ENCODE measurements around the gene SLC4A3.

The SLC4A3 gene, protein sequence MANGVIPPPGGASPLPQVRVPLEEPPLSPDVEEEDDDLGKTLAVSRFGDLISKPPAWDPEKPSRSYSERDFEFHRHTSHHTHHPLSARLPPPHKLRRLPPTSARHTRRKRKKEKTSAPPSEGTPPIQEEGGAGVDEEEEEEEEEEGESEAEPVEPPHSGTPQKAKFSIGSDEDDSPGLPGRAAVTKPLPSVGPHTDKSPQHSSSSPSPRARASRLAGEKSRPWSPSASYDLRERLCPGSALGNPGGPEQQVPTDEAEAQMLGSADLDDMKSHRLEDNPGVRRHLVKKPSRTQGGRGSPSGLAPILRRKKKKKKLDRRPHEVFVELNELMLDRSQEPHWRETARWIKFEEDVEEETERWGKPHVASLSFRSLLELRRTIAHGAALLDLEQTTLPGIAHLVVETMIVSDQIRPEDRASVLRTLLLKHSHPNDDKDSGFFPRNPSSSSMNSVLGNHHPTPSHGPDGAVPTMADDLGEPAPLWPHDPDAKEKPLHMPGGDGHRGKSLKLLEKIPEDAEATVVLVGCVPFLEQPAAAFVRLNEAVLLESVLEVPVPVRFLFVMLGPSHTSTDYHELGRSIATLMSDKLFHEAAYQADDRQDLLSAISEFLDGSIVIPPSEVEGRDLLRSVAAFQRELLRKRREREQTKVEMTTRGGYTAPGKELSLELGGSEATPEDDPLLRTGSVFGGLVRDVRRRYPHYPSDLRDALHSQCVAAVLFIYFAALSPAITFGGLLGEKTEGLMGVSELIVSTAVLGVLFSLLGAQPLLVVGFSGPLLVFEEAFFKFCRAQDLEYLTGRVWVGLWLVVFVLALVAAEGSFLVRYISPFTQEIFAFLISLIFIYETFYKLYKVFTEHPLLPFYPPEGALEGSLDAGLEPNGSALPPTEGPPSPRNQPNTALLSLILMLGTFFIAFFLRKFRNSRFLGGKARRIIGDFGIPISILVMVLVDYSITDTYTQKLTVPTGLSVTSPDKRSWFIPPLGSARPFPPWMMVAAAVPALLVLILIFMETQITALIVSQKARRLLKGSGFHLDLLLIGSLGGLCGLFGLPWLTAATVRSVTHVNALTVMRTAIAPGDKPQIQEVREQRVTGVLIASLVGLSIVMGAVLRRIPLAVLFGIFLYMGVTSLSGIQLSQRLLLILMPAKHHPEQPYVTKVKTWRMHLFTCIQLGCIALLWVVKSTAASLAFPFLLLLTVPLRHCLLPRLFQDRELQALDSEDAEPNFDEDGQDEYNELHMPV

DNA sequence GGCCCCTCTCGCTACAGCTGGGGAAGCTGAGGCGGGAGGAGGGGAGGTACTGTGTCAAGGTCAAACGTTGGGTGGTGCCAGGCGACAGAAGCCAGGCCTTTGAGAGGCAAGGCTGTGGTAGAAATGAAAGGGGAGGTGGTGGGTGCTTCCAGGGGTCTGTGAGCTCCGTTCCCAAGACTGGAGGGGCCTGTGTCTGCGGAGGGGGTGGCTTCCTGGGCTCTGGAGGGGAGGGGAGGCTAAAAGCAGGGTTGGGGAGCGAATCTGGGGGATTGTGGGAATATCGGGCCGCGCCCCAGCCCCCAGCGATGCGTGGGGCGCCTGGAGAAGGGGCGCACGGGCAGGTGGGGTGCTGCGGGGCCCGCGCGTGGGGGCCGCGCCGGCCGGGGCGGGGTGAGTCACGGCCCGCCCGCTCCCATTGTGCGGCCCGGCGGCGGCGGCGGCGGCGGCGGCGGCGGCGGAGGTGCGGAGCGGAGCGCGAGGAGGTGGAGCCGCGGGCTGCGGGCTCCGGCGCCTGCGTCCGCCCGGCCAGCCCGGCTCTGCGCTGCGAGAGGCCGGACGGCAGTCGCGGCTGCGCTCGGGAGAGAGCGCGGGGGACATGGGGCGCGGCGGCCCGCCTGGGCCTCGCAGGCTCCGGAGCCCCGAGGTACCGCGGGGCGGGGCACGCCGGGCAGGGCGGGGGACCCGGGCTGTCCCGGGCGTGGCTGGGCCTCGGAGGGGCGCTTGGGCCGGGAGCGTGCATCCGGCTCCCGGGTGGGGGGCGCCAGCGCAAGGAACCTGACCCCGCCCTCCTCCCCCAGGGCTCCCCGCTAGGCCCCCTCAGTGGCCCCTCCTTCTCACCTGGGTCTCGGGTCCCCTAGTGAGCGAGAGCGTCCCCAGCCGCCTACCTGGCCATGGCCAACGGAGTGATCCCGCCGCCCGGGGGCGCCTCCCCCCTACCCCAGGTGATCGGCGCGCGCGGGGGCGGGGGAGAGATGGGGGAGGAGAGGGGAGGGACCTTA lies at the start of gene SLC4A3:
Gene SLC4A3, plus strand, starts transcription at position 528 of the 998 bp plus-strand sequence. Its CDS starts 363 bp downstream, at position 891.
- H3K4me1 Mint-ChIP-seq: peaks cover 5% of the 10 kb centered on the region
- no peaks in the 10 kb centered on the region for H3K9me3 Mint-ChIP-seq
- H3K36me3 Mint-ChIP-seq: no peaks in the 10 kb centered on the region
- H3K27ac Mint-ChIP-seq: no peak within 1 kb of the TSS
- CTCF ChIA-PET: no interaction called here
- peaks cover 71% of the 10 kb centered on the region for H3K27me3 Mint-ChIP-seq
- peak; percentile 29 for DNase-seq
- peak within 1 kb of the TSS; percentile 66 for H3K4me3 Mint-ChIP-seq

DNA sequence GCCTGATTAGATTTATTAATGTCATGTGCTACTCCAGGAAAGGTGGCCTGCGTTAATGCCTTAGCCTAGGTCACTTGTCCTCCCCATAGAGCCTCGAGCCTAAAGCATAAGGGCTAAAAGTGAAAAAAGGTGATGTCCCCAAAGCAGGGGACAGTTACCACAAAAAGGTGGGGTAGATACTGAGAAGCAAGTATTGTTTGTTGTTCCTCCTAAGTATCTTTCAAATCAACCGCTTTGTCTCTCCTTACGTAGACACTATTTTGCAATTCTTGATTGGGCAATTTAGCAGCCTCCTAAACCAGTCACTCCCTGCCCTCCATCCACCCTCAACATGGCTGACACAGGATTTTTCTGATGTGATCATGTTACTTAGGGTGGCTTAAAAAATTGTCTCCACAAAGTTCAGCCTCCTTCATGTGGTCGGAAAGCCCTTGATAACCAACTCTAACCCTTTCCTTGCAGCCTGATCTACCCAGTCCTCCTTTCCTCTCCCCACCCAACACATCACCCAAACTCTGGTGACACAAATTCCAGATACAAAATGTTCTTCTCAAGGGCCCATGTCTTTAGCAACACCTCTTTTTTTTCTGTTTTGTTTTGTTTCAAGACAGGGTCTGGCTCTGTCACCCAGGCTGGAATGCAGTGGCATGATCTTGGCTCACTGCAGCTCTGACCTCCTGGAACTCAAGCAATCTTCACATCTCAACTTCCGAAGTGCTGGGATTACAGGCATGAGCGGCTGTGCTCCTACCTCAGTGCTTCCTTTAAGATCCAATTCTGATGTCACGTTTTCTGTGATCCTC lies 48.4 kb upstream of the SLC4A3 start:
- CTCF ChIA-PET: no interaction called here
- H3K4me3 Mint-ChIP-seq: no peak overlapping the region

DNA sequence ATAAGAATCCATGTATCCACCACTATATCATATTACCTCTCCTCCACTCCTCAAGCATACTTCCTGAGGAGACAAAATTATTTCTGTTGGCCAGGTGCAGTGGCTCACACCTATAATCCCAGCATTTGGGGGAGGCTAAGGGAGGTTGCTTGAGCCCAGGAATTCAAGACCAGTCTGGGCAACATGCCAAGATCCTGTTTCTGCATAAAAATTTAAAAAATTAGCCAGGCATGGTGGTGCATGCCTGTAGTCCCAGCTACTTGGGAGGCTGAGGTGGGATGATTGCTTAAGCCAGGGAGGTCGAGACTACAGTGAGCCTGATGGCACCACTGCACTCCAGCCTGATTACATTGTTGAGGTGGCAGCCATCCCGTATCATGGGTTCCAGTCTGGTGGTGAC lies 46.1 kb upstream of the SLC4A3 start:
- H3K27me3 Mint-ChIP-seq: peaks cover 27% of the 10 kb centered on the region

More for the DNA sequence above, 48.4 kb upstream of the SLC4A3 start:
- DNase-seq: no peak
- H3K4me1 Mint-ChIP-seq: no peaks in the 10 kb centered on the region
- H3K36me3 Mint-ChIP-seq: no peaks in the 10 kb centered on the region
- H3K9me3 Mint-ChIP-seq: no peaks in the 10 kb centered on the region
- H3K27ac Mint-ChIP-seq: no peak overlapping the region
- peaks cover 46% of the 10 kb centered on the region for H3K27me3 Mint-ChIP-seq

DNA sequence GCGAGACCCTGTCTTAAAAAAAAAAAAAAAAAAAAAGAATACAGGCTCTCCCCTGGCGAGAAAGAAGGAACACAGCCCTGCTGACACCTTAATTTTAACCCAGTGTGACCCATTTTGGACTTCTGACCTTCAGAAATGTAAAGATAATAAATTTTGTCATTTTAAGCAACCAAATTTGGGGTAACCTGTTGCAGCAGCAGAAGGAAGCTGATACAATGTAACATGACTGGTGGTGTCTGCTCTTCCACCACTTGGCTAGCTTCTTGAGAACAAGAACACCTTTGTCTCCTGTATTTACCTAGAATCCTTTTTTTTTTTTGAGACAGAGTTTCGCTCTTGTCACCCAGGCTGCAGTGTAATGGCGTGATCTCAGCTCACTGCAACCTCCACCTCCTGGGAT lies 36.3 kb upstream of the SLC4A3 start:
- H3K27me3 Mint-ChIP-seq: peaks cover 15% of the 10 kb centered on the region
- H3K4me3 Mint-ChIP-seq: no peak overlapping the region
- no peaks in the 10 kb centered on the region for H3K4me1 Mint-ChIP-seq
- no peaks in the 10 kb centered on the region for H3K9me3 Mint-ChIP-seq
- CTCF ChIA-PET: interaction anchor here (1.0 to 1.6 kb wide), 2 partner anchors 31 to 120 kb away, joined by 3 to 7 read pairs; no protein-coding TSS in a partner anchor
- no peak overlapping the region for H3K27ac Mint-ChIP-seq
- no peak for DNase-seq
- no peaks in the 10 kb centered on the region for H3K36me3 Mint-ChIP-seq

More for the DNA sequence above, 46.1 kb upstream of the SLC4A3 start:
- CTCF ChIA-PET: no interaction called here
- DNase-seq: no peak
- no peak overlapping the region for H3K27ac Mint-ChIP-seq
- no peaks in the 10 kb centered on the region for H3K4me1 Mint-ChIP-seq
- no peaks in the 10 kb centered on the region for H3K9me3 Mint-ChIP-seq
- H3K4me3 Mint-ChIP-seq: no peak overlapping the region
- H3K36me3 Mint-ChIP-seq: no peaks in the 10 kb centered on the region

DNA sequence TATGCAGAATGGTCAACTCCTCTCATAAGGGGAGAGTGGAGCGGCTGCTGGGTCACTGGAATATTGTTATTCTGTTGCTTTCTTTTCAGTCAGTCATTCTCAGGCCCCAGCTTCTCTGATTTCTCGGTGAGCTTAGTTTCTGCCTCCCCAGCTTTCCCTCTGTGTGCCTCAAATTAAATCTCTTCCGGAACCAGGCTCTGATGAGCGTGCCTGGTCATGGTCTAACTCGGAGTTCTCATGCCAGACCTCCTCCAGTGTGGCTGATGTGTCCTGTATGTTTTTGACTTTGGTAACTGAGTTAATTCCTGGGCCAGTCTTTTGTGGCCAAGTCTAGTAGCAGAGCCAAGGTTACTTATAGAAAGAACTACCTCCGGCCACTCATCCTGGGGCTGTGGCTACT lies 34.7 kb upstream of the SLC4A3 start:
- Mint-ChIP-seq H3K4me3 (no peak overlapping the region), H3K36me3 (no peaks in the 10 kb centered on the region), H3K9me3 (no peaks in the 10 kb centered on the region), H3K27ac (no peak overlapping the region), H3K27me3 (peaks cover 16% of the 10 kb centered on the region), H3K4me1 (peaks cover 13% of the 10 kb centered on the region)
- CTCF ChIA-PET: interaction anchor here (1.3 kb wide), 1 partner anchor 52 kb away, joined by 4 read pairs; no protein-coding TSS in a partner anchor
- no peak for DNase-seq

DNA sequence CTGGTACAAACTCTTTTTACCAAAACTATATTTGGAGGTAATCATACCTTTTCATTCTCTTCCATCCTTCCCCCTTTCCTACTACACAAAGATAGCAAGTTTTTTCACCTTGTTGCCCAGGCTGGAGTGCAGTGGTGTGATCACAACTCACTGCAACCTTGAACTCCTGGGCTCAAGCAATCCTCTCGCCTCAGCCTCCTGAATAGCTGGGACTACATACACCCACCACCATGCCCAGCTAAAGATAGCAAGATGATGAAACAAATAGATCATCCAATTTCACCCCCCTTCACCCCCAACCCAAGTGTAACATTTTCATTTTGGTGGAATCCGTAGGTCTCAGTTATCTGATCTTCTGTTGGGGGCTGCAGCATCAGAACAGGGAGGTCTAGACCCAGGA lies 34.3 kb upstream of the SLC4A3 start:
- CTCF ChIA-PET: interaction anchor here (1.3 kb wide), 1 partner anchor 52 kb away, joined by 4 read pairs; no protein-coding TSS in a partner anchor
- H3K36me3 Mint-ChIP-seq: no peaks in the 10 kb centered on the region
- no peak overlapping the region for H3K27ac Mint-ChIP-seq
- DNase-seq: no peak
- H3K4me3 Mint-ChIP-seq: no peak overlapping the region
- peaks cover 16% of the 10 kb centered on the region for H3K4me1 Mint-ChIP-seq
- H3K9me3 Mint-ChIP-seq: no peaks in the 10 kb centered on the region
- peaks cover 20% of the 10 kb centered on the region for H3K27me3 Mint-ChIP-seq

DNA sequence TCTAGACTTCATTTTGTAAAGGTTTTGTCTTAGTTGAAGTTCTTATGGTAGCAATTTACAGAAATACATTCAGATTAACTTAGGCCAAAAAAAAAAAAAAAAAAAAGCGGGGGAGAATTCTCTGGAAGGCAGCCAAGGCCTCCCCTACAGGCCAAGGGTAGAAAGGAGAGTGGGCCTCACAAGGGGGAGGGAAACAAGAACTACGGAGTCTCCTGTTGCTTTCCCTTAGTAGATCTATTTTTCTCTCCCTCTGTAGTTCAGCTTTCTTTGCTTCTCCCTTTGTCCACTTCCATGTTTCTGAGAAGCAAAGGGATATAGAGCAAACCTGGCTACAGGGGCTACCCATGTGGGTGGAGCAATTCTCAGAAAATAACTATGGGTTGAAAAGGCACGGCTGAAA lies 32.2 kb upstream of the SLC4A3 start:
- peaks cover 20% of the 10 kb centered on the region for H3K27me3 Mint-ChIP-seq
- H3K4me3 Mint-ChIP-seq: no peak overlapping the region
- no peak overlapping the region for H3K27ac Mint-ChIP-seq
- CTCF ChIA-PET: interaction anchor here (1.5 to 1.9 kb wide), 2 partner anchors 35 to 47 kb away, joined by 3 to 5 read pairs; no protein-coding TSS in a partner anchor
- H3K36me3 Mint-ChIP-seq: no peaks in the 10 kb centered on the region
- peaks cover 27% of the 10 kb centered on the region for H3K4me1 Mint-ChIP-seq
- H3K9me3 Mint-ChIP-seq: no peaks in the 10 kb centered on the region
- DNase-seq: no peak

DNA sequence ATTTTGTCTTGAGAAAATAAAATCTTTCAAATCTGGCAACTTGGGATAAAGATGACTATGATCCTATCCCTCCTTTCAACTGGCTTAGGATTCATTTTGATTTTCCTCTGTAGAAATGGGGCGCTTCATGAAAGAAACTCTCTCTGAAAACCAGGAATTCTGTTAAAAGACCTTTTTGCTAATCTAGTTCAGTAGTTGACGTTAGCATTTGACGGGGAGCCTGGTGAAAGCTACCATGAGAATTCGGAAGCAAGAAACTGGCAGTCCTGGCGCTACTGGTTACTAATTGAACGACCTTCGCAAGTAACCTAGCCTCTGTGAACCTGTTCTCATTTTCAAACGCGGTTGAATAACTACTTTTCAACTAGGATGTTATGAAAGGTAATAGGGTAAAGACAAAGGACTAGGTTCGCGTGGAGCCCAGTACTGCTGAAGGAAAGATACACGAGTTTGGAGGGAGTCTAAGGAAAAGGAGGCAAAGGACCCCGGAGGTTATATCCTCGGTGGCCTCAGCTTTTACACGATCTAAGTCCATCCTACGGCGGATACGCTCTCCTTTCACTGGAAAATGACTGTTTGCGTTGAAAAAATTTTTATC lies 30.4 kb upstream of the SLC4A3 start:
- CTCF ChIA-PET: interaction anchor here (2.4 kb wide), 1 partner anchor 56 kb away, joined by 11 read pairs; no protein-coding TSS in a partner anchor
- H3K27me3 Mint-ChIP-seq: peaks cover 20% of the 10 kb centered on the region
- no peak for DNase-seq
- H3K9me3 Mint-ChIP-seq: no peaks in the 10 kb centered on the region
- H3K36me3 Mint-ChIP-seq: peaks cover 9% of the 10 kb centered on the region
- peak overlapping the region; percentile 90 for H3K4me3 Mint-ChIP-seq
- peaks cover 29% of the 10 kb centered on the region for H3K4me1 Mint-ChIP-seq
- H3K27ac Mint-ChIP-seq: peak overlapping the region; percentile 91

DNA sequence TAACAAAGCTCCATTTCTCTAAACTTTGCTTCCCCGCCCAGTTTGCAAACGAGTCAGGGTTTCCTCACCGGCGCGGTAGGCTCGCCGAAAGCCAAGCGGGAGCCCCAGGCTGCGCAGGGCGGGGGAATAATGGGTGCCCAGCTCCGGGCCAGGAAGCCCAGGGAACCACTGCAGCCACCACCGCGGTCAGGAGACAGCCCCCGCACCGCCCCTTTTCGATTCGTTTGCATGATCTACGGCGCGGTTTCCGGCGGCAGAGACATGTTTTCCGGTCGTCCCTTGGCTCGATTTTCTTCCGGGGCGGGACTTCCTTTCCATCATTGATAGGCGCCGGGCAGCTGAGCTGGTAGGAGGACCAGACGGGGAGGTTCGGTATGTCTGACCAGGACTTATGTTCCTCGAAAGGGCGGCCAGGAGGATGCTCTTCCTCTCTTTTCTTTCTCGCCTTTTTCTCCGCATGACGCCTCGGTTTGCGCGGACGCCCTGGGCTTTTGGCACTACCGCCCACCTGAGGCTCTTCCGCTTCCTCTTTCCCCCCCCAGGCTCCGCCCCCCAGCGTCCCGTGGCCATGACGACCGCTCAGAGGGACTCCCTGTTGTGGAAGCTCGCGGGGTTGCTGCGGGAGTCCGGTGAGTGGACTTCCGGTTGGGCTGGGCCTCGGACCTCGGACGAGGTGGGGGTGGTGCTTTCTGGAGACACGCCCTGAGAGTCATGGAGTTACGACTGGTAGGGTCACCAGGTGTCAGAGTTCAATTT lies 29.7 kb upstream of the SLC4A3 start, which contains the start of gene STK11IP:
Gene STK11IP, plus strand, starts transcription at position 306 of the 756 bp plus-strand sequence. Its CDS starts 263 bp downstream, at position 569.
- no peaks in the 10 kb centered on the region for H3K9me3 Mint-ChIP-seq
- H3K4me3 Mint-ChIP-seq: peak within 1 kb of the TSS; percentile 90
- peaks cover 9% of the 10 kb centered on the region for H3K36me3 Mint-ChIP-seq
- H3K27me3 Mint-ChIP-seq: peaks cover 20% of the 10 kb centered on the region
- H3K27ac Mint-ChIP-seq: peak within 1 kb of the TSS; percentile 91
- DNase-seq: peak; percentile 96
- CTCF ChIA-PET: interaction anchor here (2.4 kb wide), 1 partner anchor 57 kb away, joined by 11 read pairs; no protein-coding TSS in a partner anchor
- peaks cover 29% of the 10 kb centered on the region for H3K4me1 Mint-ChIP-seq

DNA sequence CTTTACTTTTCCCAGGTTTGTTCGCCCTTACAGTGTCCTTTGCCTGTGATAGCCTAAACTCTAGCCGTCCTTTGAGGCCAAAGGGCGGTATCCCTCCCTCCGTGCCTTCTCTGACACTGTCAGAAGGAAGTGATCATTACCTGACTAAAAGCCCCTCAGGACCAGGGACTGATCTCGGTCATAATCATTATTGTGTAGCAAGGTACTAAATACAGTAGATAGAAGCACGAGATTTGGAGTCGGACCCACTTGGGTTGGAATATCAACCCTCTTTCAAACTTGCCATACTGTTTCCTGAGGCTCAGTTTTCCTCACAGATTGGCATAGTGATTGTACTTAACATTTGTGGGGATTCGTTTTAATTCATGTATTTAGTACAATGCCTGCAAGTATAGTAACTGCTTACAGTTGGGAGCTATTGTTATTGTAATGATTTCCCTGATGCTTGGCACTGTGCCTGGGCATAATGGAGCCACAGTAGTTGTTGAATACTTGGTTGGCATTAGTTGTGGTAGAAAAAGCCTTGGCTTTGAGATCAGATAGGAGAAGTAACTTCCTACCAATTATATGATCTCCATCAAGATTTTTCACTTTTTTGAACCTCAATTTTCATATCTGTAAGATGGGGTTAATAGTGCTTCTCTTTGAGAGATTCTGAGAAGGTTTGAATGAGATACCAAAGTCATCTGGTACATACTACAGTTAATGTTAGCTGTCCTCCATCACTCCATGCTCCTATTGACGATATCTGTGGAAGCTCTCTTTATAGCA lies 28.9 kb upstream of the SLC4A3 start:
- CTCF ChIA-PET: no interaction called here
- peak overlapping the region; percentile 90 for H3K4me3 Mint-ChIP-seq
- peak overlapping the region; percentile 91 for H3K27ac Mint-ChIP-seq
- peaks cover 9% of the 10 kb centered on the region for H3K36me3 Mint-ChIP-seq
- H3K4me1 Mint-ChIP-seq: peaks cover 29% of the 10 kb centered on the region
- peaks cover 14% of the 10 kb centered on the region for H3K27me3 Mint-ChIP-seq
- H3K9me3 Mint-ChIP-seq: no peaks in the 10 kb centered on the region
- DNase-seq: no peak

DNA sequence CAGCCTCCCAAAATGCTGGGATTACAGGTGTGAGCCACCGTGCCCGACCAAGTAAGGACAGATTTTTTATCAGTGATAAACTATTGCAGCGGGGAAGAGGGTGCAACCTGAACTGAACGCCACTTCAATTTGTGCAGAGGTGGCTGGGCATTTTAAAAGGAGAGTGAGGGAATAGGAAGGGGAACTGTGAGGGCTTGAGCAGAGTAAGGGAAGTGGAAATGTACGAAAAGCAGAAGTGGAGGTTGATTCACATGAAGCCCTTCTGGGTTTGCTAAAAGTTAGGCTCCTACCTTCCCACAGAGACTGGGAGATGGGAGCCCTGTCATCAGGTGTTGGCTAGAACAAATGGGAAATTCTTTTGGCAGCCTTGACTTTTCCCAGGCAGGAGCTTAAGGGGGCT lies 23.7 kb upstream of the SLC4A3 start:
- no peaks in the 10 kb centered on the region for H3K9me3 Mint-ChIP-seq
- CTCF ChIA-PET: interaction anchor here (0.7 kb wide), 1 partner anchor 43 kb away, joined by 3 read pairs; no protein-coding TSS in a partner anchor
- H3K4me3 Mint-ChIP-seq: no peak overlapping the region
- H3K27ac Mint-ChIP-seq: no peak overlapping the region
- H3K4me1 Mint-ChIP-seq: peaks cover 8% of the 10 kb centered on the region
- H3K36me3 Mint-ChIP-seq: peaks cover 18% of the 10 kb centered on the region
- no peaks in the 10 kb centered on the region for H3K27me3 Mint-ChIP-seq
- DNase-seq: no peak
